OCI-LY7 (cell line): ENCODE data around the gene EPAS1. TPM values are rescaled to one million over a fixed set of nuclear protein-coding genes. Genes with fewer than 3 reads are reported as not detected.
"Not testable (repeated sequence)": the region's sequence is repeated elsewhere in the genome, so short reads cannot be mapped to it uniquely, and the experiment has no call there.

Source experiments
- BruUV-seq: library from RNA; stranded (reverse); fragments of 400-500 nt; replicated peaks from 2 replicates; lab custom pipeline; 2021; lab: Mats Ljungman, UMichigan
- CTCF ChIA-PET: fragments of 300-600 bp; sonication (Branson Sonifier 250); formaldehyde crosslinking; loops from one replicate; lab custom pipeline; 2022; ENCODE audit warnings: antibody characterized with exemption; ENCODE audit not compliant: unreplicated experiment; lab: Charles Lee
- POLR2A ChIA-PET: fragments of 300-600 bp; sonication (Branson Sonifier 250); formaldehyde crosslinking; loops from one replicate; lab custom pipeline; 2022; ENCODE audit warnings: antibody characterized with exemption; lab: Charles Lee
- DNase-seq: peaks from one replicate; pipeline ENCODE4 v3.0.0-alpha.2; 2015; ENCODE audit warnings: low spot score
- H2AFZ ChIP-seq: fragments of 200-600 bp; sonication (generic), shearing (Covaris generic); 2 replicates; pipeline ENCODE4 v1.6.1; 2014; ENCODE audit warnings: mild to moderate bottlenecking, antibody characterized with exemption, low read length, moderate library complexity
- H3K27ac ChIP-seq: fragments of 200-600 bp; sonication (generic); 2 replicates; pipeline ENCODE4 v1.5.1; 2014; ENCODE audit warnings: mixed run types, low read depth, mild to moderate bottlenecking, moderate library complexity, low read length, inconsistent platforms; ENCODE audit not compliant: poor library complexity, severe bottlenecking
- H3K36me3 ChIP-seq: fragments of 200-600 bp; sonication (generic); 2 replicates; pipeline ENCODE4 v1.6.1; 2014; ENCODE audit warnings: mild to moderate bottlenecking, antibody characterized with exemption, low read length, moderate library complexity, mixed read lengths; ENCODE audit not compliant: insufficient read depth
- H3K4me1 ChIP-seq: fragments of 200-600 bp; sonication (generic); 2 replicates; pipeline ENCODE4 v1.5.1; 2014; ENCODE audit warnings: mild to moderate bottlenecking, low read length; ENCODE audit not compliant: insufficient read depth, poor library complexity, severe bottlenecking
- H3K4me2 ChIP-seq: fragments of 200-600 bp; sonication (generic); 2 replicates; pipeline ENCODE4 v1.6.1; 2014; ENCODE audit warnings: mild to moderate bottlenecking, low read length
- H3K4me3 ChIP-seq: fragments of 200-600 bp; sonication (generic); 2 replicates; pipeline ENCODE4 v1.5.1; 2014; ENCODE audit warnings: mild to moderate bottlenecking, low read depth, low read length; ENCODE audit not compliant: poor library complexity, severe bottlenecking
- H3K79me2 ChIP-seq: fragments of 200-600 bp; sonication (generic); 2 replicates; pipeline ENCODE4 v1.6.1; 2016; ENCODE audit warnings: low read depth, mild to moderate bottlenecking, low read length, moderate library complexity, mixed read lengths; ENCODE audit not compliant: insufficient read depth
- H3K9me2 ChIP-seq: fragments of 200-600 bp; sonication (generic); 2 replicates; pipeline ENCODE4 v1.6.1; 2016; ENCODE audit warnings: mild to moderate bottlenecking, low read length, mixed read lengths; ENCODE audit not compliant: insufficient read depth
- H3K9me3 ChIP-seq: fragments of 200-600 bp; sonication (generic); 2 replicates; pipeline ENCODE4 v1.6.1; 2014; ENCODE audit warnings: mild to moderate bottlenecking, mixed run types, low read length, mixed read lengths
- H4K20me1 ChIP-seq: fragments of 200-600 bp; sonication (generic); 2 replicates; pipeline ENCODE4 v1.6.1; 2014; ENCODE audit warnings: mild to moderate bottlenecking, antibody characterized with exemption, low read length, moderate library complexity, mixed read lengths; ENCODE audit not compliant: insufficient read depth
- EZH2phosphoT487 ChIP-seq: fragments of 200-600 bp; sonication (generic); IDR thresholded peaks from 2 replicates; pipeline ENCODE4 v1.6.1; 2018; ENCODE audit warnings: low read depth, borderline replicate concordance, mild to moderate bottlenecking, mixed run types, antibody characterized with exemption, low read length, moderate library complexity, mixed read lengths
- intact Hi-C: fragments of 100-400 bp; cut with micrococcal nuclease; formaldehyde crosslinking; loops from one replicate; pipeline ENCODE4 v1.10.0; 2022; ENCODE audit not compliant: unreplicated experiment
- total RNA-seq, 2 experiments: library from RNA; depleted of rRNA in 1 of 2; stranded (reverse); fragments of >200 nt in 1 of 2; shearing (Covaris generic) in 1 of 2; gene quantifications; 2 replicates each; pipeline ENCODE4 v1.2.3, GENCODE V29; 2014 to 2022
- TF ChIP-seq, protein P1 (sequence below): fragments of 200-600 bp; sonication (generic); conservative IDR thresholded peaks from 2 replicates; pipeline ENCODE4 v1.5.1; 2014; ENCODE audit warnings: mild to moderate bottlenecking, antibody characterized with exemption, low read length, moderate library complexity, mixed read lengths

Gene EPAS1
- total RNA-seq, 2 experiments from 2014 or later: 0.74 TPM; not detected in 1

GRCh38 chr2:46394649-46395510 lies 97.7 kb downstream of the EPAS1 start:
- no peaks in the 10 kb centered on the region for H3K36me3 ChIP-seq
- no peaks in the 10 kb centered on the region for H3K9me3 ChIP-seq
- intact Hi-C loops: no loop called here
- no peak overlapping the region for H3K4me3 ChIP-seq
- no peaks in the 10 kb centered on the region for H3K79me2 ChIP-seq
- ChIA-PET CTCF (no interaction called here), POLR2A (interaction anchor here (0.6 to 0.7 kb wide), 2 partner anchors 22 to 232 kb away, joined by 4 to 6 read pairs; no protein-coding TSS in a partner anchor)
- no peak overlapping the region for H2AFZ ChIP-seq
- no peak for DNase-seq
- no TSS peak for BruUV-seq
- H3K4me2 ChIP-seq: no peak overlapping the region
- H4K20me1 ChIP-seq: no peaks in the 10 kb centered on the region
- H3K4me1 ChIP-seq: no peaks in the 10 kb centered on the region
- TF ChIP-seq, protein P1, sequence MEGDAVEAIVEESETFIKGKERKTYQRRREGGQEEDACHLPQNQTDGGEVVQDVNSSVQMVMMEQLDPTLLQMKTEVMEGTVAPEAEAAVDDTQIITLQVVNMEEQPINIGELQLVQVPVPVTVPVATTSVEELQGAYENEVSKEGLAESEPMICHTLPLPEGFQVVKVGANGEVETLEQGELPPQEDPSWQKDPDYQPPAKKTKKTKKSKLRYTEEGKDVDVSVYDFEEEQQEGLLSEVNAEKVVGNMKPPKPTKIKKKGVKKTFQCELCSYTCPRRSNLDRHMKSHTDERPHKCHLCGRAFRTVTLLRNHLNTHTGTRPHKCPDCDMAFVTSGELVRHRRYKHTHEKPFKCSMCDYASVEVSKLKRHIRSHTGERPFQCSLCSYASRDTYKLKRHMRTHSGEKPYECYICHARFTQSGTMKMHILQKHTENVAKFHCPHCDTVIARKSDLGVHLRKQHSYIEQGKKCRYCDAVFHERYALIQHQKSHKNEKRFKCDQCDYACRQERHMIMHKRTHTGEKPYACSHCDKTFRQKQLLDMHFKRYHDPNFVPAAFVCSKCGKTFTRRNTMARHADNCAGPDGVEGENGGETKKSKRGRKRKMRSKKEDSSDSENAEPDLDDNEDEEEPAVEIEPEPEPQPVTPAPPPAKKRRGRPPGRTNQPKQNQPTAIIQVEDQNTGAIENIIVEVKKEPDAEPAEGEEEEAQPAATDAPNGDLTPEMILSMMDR: no peak
- TF ChIP-seq EZH2phosphoT487: no peak
- no peaks in the 10 kb centered on the region for H3K9me2 ChIP-seq
- H3K27ac ChIP-seq: no peak overlapping the region

DNA sequence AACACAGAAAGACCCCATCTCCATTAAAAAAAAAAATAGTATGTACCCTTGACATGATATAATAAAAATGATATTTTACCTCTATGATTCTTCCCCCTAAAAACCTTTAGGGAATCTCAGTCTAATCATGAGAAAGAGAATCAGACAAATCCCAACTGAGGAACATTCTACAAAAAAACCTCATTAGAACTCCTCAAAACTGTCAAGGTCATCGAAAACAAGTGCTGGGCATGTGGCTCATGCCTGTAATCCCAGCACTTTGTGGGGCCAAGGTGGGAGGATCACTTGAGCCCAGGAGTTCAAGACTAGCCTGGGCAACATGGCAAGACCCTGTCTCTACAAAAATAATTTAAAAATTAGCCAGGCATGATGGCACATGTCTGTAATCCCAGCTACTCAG lies 98.5 kb downstream of the EPAS1 start:
- BruUV-seq, H4K20me1 ChIP-seq, H3K79me2 ChIP-seq, H3K27ac ChIP-seq, intact Hi-C loops, CTCF ChIA-PET, H3K36me3 ChIP-seq, H3K9me3 ChIP-seq, H3K4me3 ChIP-seq, H3K4me1 ChIP-seq, H3K9me2 ChIP-seq, H3K4me2 ChIP-seq, DNase-seq, H2AFZ ChIP-seq: not testable (repeated sequence)
- POLR2A ChIA-PET: interaction anchor here (0.7 kb wide), 1 partner anchor 23 kb away, joined by 4 read pairs; no protein-coding TSS in a partner anchor

GRCh38 chr2:46400016-46400415 lies 102.8 kb downstream of the EPAS1 start:
- POLR2A ChIA-PET: interaction anchor here (0.6 to 0.9 kb wide), 3 partner anchors 13 to 337 kb away, joined by 3 read pairs; no protein-coding TSS in a partner anchor

More at GRCh38 chr2:46400016-46400415, 102.8 kb downstream of the EPAS1 start:
- intact Hi-C loops: no loop called here
- H3K4me1 ChIP-seq: no peaks in the 10 kb centered on the region
- H3K79me2 ChIP-seq: no peaks in the 10 kb centered on the region
- no peaks in the 10 kb centered on the region for H3K9me3 ChIP-seq
- no peak overlapping the region for H3K4me2 ChIP-seq
- H2AFZ ChIP-seq: no peak overlapping the region
- no peaks in the 10 kb centered on the region for H4K20me1 ChIP-seq
- H3K4me3 ChIP-seq: no peak overlapping the region
- BruUV-seq: no TSS peak
- no peaks in the 10 kb centered on the region for H3K36me3 ChIP-seq
- no peak overlapping the region for H3K27ac ChIP-seq
- CTCF ChIA-PET: no interaction called here
- DNase-seq: no peak
- TF ChIP-seq, protein P1: no peak
- TF ChIP-seq EZH2phosphoT487: no peak
- no peaks in the 10 kb centered on the region for H3K9me2 ChIP-seq
